ENCODE data around the gene MYOT.

GRCh38 chr5:137888466-137888862, 20.8 kb downstream of the MYOT start:
- TF ChIP-seq ARNTL (CRISPR knock-in tag; IDR thresholded peaks at IDR 0.05; ENCODE audit: borderline replicate concordance, low read depth) (no peak), ZFP30 (CRISPR knock-in tag; IDR thresholded peaks at IDR 0.05) (no peak)

Measured in SK-N-SH treated with all-trans-retinoic acid at 6 μM for 48 hours (cell line).